ENCODE data around the gene MPDZ. TPM values are rescaled to one million over a fixed set of nuclear protein-coding genes. Genes with fewer than 3 reads are reported as not detected.

The MPDZ gene
- total RNA-seq, 1 experiment from 2014 or later = 46.7 TPM

DNA sequence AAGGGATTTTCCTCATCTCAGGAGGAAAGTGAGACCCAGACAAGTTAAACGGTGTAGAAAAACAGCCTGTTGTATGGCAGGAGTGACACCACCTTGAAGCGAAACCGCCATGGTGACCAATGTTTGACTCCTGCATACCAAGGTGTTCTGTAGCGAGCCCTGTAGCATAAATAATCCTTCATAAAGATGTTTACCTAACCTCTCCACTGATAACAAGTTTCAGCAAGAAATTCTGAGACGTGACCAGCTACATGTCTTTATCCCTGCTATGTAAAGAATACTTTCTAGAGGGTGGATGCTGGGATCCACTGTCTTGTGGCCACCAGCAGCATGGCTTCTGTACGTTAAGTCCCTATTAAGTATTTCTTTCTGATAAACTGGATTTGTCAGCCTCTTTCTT, 148.1 kb downstream of the MPDZ start:
- Mint-ChIP-seq H3K9me3 (no peaks in the 10 kb centered on the region), H3K27ac (no peak overlapping the region), H3K4me1 (peaks cover 6 to 7% of the 10 kb centered on the region in 2 experiments), H3K27me3 (ENCODE audit: low read depth) (no peaks in the 10 kb centered on the region), H3K4me3 (no peak overlapping the region), H3K36me3 (ENCODE audit: insufficient read depth in 1 of 3, low read depth in 3 of 3) (peaks cover 16 to 53% (median 35%) of the 10 kb centered on the region in 3 experiments)
- H2BK120ac ChIP-seq (ENCODE audit: low read depth, low read length, poor library complexity, severe bottlenecking) = no peak overlapping the region
- H2AFZ ChIP-seq (ENCODE audit: low read length) = no peak overlapping the region
- no peak overlapping the region for H2BK5ac ChIP-seq (ENCODE audit: insufficient read length, low read length)
- no peak overlapping the region for H4K91ac ChIP-seq (ENCODE audit: insufficient read length, low read depth, low read length)
- H3K4ac ChIP-seq (ENCODE audit: low read depth, low read length) = no peak overlapping the region
- no peak overlapping the region for H2BK12ac ChIP-seq (ENCODE audit: insufficient read length, low read depth, low read length)
- no peak overlapping the region for H2AK5ac ChIP-seq (ENCODE audit: insufficient read length, low read length)
- no peak overlapping the region for H3K56ac ChIP-seq (ENCODE audit: insufficient read length, low read depth, low read length)
- no peaks in the 10 kb centered on the region for H3K79me1 ChIP-seq (ENCODE audit: insufficient read depth, low read depth, low read length, poor library complexity, severe bottlenecking)
- TF ChIP-seq, protein P1, sequence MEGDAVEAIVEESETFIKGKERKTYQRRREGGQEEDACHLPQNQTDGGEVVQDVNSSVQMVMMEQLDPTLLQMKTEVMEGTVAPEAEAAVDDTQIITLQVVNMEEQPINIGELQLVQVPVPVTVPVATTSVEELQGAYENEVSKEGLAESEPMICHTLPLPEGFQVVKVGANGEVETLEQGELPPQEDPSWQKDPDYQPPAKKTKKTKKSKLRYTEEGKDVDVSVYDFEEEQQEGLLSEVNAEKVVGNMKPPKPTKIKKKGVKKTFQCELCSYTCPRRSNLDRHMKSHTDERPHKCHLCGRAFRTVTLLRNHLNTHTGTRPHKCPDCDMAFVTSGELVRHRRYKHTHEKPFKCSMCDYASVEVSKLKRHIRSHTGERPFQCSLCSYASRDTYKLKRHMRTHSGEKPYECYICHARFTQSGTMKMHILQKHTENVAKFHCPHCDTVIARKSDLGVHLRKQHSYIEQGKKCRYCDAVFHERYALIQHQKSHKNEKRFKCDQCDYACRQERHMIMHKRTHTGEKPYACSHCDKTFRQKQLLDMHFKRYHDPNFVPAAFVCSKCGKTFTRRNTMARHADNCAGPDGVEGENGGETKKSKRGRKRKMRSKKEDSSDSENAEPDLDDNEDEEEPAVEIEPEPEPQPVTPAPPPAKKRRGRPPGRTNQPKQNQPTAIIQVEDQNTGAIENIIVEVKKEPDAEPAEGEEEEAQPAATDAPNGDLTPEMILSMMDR (conservative IDR thresholded peaks at IDR 0.05) = no peak
- H3K14ac ChIP-seq (ENCODE audit: insufficient read depth, low read length) = no peak overlapping the region
- H3K9me3 ChIP-seq (ENCODE audit: control insufficient read depth, low read depth, low read length) = no peaks in the 10 kb centered on the region
- H3K4me1 ChIP-seq (ENCODE audit: insufficient read depth, low read length) = peaks cover 3% of the 10 kb centered on the region; the same call in 1 of the 2 replicates
- H3K23me2 ChIP-seq (ENCODE audit: insufficient read length, low read depth, low read length, poor library complexity, severe bottlenecking) = no peaks in the 10 kb centered on the region
- no peaks in the 10 kb centered on the region for H4K20me1 ChIP-seq (ENCODE audit: control insufficient read depth, insufficient read depth, insufficient read length)
- no CpG with 5 or more reads among the region's 6 CpGs for WGBS (ENCODE audit: extremely low coverage, insufficient read length, low lambda C conversion rate)
- DNase-seq = no peak
- no peak overlapping the region for H3K23ac ChIP-seq (ENCODE audit: insufficient read length, low read depth, low read length)
- no peak overlapping the region for H3K4me2 ChIP-seq (ENCODE audit: insufficient read depth, insufficient read length, low read length)
- no peak overlapping the region for H3K27ac ChIP-seq (ENCODE audit: insufficient read length, low read depth, low read length)
- H3K18ac ChIP-seq (ENCODE audit: insufficient read length, low read depth, low read length) = no peak overlapping the region
- H3T11ph ChIP-seq (ENCODE audit: low read length) = no peak overlapping the region
- no peak overlapping the region for H3K9ac ChIP-seq (ENCODE audit: extremely low read depth, insufficient read length, low read length)
- no peak overlapping the region for H4K5ac ChIP-seq (ENCODE audit: insufficient read length, low read depth, low read length)
- no peak overlapping the region for H4K8ac ChIP-seq (replicated peaks; ENCODE audit: insufficient read length, low read depth, low read length)
- H2BK20ac ChIP-seq (ENCODE audit: low read depth, low read length, poor library complexity, severe bottlenecking) = no peak overlapping the region
- no peaks in the 10 kb centered on the region for H3K79me2 ChIP-seq (ENCODE audit: insufficient read depth, low read length)
- H2BK15ac ChIP-seq (ENCODE audit: low read depth, low read length) = no peak overlapping the region
- no peaks in the 10 kb centered on the region for H3K27me3 ChIP-seq (ENCODE audit: insufficient read depth, low read length)
